HepG2 (cell line): ENCODE results near the gene GPBP1. TPM values are rescaled to one million over a fixed set of nuclear protein-coding genes. Genes with fewer than 3 reads are reported as not detected.

Experiments used
- BCL6 ChIP-seq: IDR thresholded peaks from 2 replicates; pipeline ENCODE4 v1.6.1; 2016; ENCODE audit warnings: missing genetic modification reagents, missing compliant biosample characterization
- ERF ChIP-seq: IDR thresholded peaks from 2 replicates; pipeline ENCODE4 v1.6.1; 2018; ENCODE audit warnings: missing biosample characterization, missing genetic modification reagents
- KLF13 ChIP-seq: sonication (generic); formaldehyde crosslinking; IDR thresholded peaks from 2 replicates; pipeline ENCODE4 v1.4.0; 2020; ENCODE audit warnings: mild to moderate bottlenecking, missing genetic modification reagents
- MAX ChIP-seq: IDR thresholded peaks from 2 replicates; pipeline ENCODE4 v1.6.1; 2012; ENCODE audit warnings: inconsistent platforms
- SRSF1 ChIP-seq: fragments of 200-400 bp; formaldehyde crosslinking; optimal IDR thresholded peaks from 2 replicates; pipeline ENCODE3; 2017; ENCODE audit warnings: mild to moderate bottlenecking, low read depth, low read length, moderate library complexity
- ZNF407 ChIP-seq: sonication (generic); formaldehyde crosslinking; IDR thresholded peaks from one replicate; pipeline ENCODE4 v1.5.1; 2020; ENCODE audit warnings: mild to moderate bottlenecking, missing genetic modification reagents; ENCODE audit errors: not compliant biosample characterization
- ZNF609 ChIP-seq: sonication (generic); formaldehyde crosslinking; IDR thresholded peaks from 2 replicates; pipeline ENCODE4 v1.4.0; 2020; ENCODE audit warnings: mild to moderate bottlenecking, missing genetic modification reagents, borderline replicate concordance
- ZNF687 ChIP-seq: sonication (generic); formaldehyde crosslinking; IDR thresholded peaks from 2 replicates; pipeline ENCODE4 v1.5.1; 2020; ENCODE audit warnings: mild to moderate bottlenecking, missing genetic modification reagents, moderate library complexity
- ZNF776 ChIP-seq: sonication (generic); formaldehyde crosslinking; IDR thresholded peaks from 2 replicates; pipeline ENCODE4 v1.4.0; 2020; ENCODE audit warnings: mild to moderate bottlenecking, missing genetic modification reagents
- ZNF816 ChIP-seq: sonication (generic); formaldehyde crosslinking; IDR thresholded peaks from 2 replicates; pipeline ENCODE4 v1.8.0; 2022; ENCODE audit warnings: missing genetic modification reagents, mild to moderate bottlenecking, borderline replicate concordance
- ZSCAN31 ChIP-seq: sonication (generic); formaldehyde crosslinking; IDR thresholded peaks from 2 replicates; pipeline ENCODE4 v1.5.0; 2020; ENCODE audit warnings: low read depth, mild to moderate bottlenecking, missing genetic modification reagents
- polyA plus RNA-seq, 8 experiments: library from polyadenylated mRNA; depleted of rRNA in 3 of 8; stranded (reverse) in 7 of 8; unstranded in 1 of 8; fragments of >200 nt; fragmentation: Illumina TruSeq in 4 of 8; extraction: Trizol in 4 of 8; gene quantifications; 2 replicates each; pipeline versions ENCODE4 v1.2.1 to v1.2.3, GENCODE V29; 2011 to 2016; ENCODE audit warnings: low read depth in 4 of 8, missing spikeins in 1 of 8, mixed read lengths in 1 of 8; ENCODE audit not compliant: insufficient read depth in 1 of 8
- total RNA-seq, 5 experiments: library from RNA; depleted of rRNA; stranded (reverse); fragments of >200 nt; fragmentation: Illumina TruSeq; extraction: Trizol; gene quantifications; 2 replicates each; pipeline ENCODE4 v1.2.3, GENCODE V29; 2016; ENCODE audit warnings: low read depth in 1 of 5

GPBP1 gene
- total and polyA plus RNA-seq, 2 of the 13 experiments (the other 11 are each of a cell fraction or from before 2014, with no cell fraction given), result 27.1 to 72.2 TPM

GRCh38 chr5:57174128-57174889, 450 bp downstream of the GPBP1 start (continued):
- TF ChIP-seq ZNF407 (CRISPR knock-in tag), result no peak
- no peak for TF ChIP-seq KLF13
- TF ChIP-seq ZSCAN31 (CRISPR knock-in tag), result no peak; the same call in 1 of the 2 replicates
- no peak for TF ChIP-seq ZNF776 (CRISPR knock-in tag)
- TF ChIP-seq ZNF816 (CRISPR knock-in tag), result no peak
- TF ChIP-seq ERF (CRISPR knock-in tag), result no peak
- TF ChIP-seq ZNF687 (CRISPR knock-in tag), result peak; percentile 52
- TF ChIP-seq BCL6 (CRISPR knock-in tag), result no peak
- TF ChIP-seq MAX, result peak; percentile 69
- no peak for TF ChIP-seq ZNF609 (CRISPR knock-in tag)
- TF ChIP-seq SRSF1, result no peak
